GM13976 (cell line): Measurements from ENCODE around the gene CTNNBIP1.
A peak's percentile ranks its signal among the peaks of the same experiment; 100 is the strongest.

Experiments used
- DNase-seq: peaks from one replicate; pipeline ENCODE4 v3.0.0; 2012; ENCODE audit warnings: low spot score
- CTCF ChIP-seq: IDR thresholded peaks from 2 replicates; pipeline ENCODE4 v1.5.1; 2012; ENCODE audit warnings: borderline replicate concordance, mild to moderate bottlenecking; ENCODE audit not compliant: insufficient read depth; ENCODE audit errors: extremely low read depth, missing control alignments, control extremely low read depth
- in situ Hi-C: fragments of 300-500 bp; cut with MboI; formaldehyde crosslinking; loops from one replicate; pipeline ENCODE4 v1.12.0; 2022; ENCODE audit warnings: low sequenced_read_pairs, mixed read lengths, inconsistent platforms; ENCODE audit not compliant: unreplicated experiment

CTNNBIP1 gene

GRCh38 chr1:9827558-9828185 lies 82.4 kb downstream of the CTNNBIP1 start:
- DNase-seq: no peak
- no peak for TF ChIP-seq CTCF
- in situ Hi-C loops: no loop called here

GRCh38 chr1:9826616-9827015 lies 83.5 kb downstream of the CTNNBIP1 start:
- in situ Hi-C loops: no loop called here
- no peak for DNase-seq

GRCh38 chr1:9826087-9826486 lies 84.0 kb downstream of the CTNNBIP1 start:
- in situ Hi-C loops: no loop called here
- no peak for DNase-seq
- TF ChIP-seq CTCF: no peak

More at GRCh38 chr1:9826616-9827015, 83.5 kb downstream of the CTNNBIP1 start:
- no peak for TF ChIP-seq CTCF

GRCh38 chr1:9825093-9826074 lies 84.7 kb downstream of the CTNNBIP1 start:
- no peak for TF ChIP-seq CTCF
- no peak for DNase-seq
- in situ Hi-C loops: no loop called here

- in situ Hi-C loops: no loop called here
- TF ChIP-seq CTCF: no peak
- DNase-seq: no peak
Observed at GRCh38 chr1:9824702-9825089, 85.4 kb downstream of the CTNNBIP1 start.

GRCh38 chr1:9823943-9824701 lies 85.9 kb downstream of the CTNNBIP1 start, which contains the start of gene CLSTN1:
Gene CLSTN1, minus strand, starts transcription at chr1:9823965. Its CDS starts 232 bp downstream, at chr1:9823733.
- no peak for TF ChIP-seq CTCF
- in situ Hi-C loops: no loop called here
- peak; percentile 97 for DNase-seq
